Lung microvascular endothelial cell (primary cell): ENCODE results near the gene CCR6. TPM values are rescaled to one million over a fixed set of nuclear protein-coding genes. Genes with fewer than 3 reads are reported as not detected.
"Not testable (repeated sequence)": the region's sequence is repeated elsewhere in the genome, so short reads cannot be mapped to it uniquely, and the experiment has no call there.

Experiments
- DNase-seq, 2 donors: peaks; one replicate each; pipeline versions ENCODE4 v3.0.0 to v3.0.0-alpha.2; 2010; ENCODE audit warnings: low read depth in 2 of 2
- total RNA-seq: library from RNA; depleted of rRNA; stranded (reverse); fragments of >200 nt; gene quantifications from 2 replicates; pipeline ENCODE4 v1.2.1, GENCODE V29; 2014

Gene CCR6
- not detected in 2 replicates for total RNA-seq

DNA sequence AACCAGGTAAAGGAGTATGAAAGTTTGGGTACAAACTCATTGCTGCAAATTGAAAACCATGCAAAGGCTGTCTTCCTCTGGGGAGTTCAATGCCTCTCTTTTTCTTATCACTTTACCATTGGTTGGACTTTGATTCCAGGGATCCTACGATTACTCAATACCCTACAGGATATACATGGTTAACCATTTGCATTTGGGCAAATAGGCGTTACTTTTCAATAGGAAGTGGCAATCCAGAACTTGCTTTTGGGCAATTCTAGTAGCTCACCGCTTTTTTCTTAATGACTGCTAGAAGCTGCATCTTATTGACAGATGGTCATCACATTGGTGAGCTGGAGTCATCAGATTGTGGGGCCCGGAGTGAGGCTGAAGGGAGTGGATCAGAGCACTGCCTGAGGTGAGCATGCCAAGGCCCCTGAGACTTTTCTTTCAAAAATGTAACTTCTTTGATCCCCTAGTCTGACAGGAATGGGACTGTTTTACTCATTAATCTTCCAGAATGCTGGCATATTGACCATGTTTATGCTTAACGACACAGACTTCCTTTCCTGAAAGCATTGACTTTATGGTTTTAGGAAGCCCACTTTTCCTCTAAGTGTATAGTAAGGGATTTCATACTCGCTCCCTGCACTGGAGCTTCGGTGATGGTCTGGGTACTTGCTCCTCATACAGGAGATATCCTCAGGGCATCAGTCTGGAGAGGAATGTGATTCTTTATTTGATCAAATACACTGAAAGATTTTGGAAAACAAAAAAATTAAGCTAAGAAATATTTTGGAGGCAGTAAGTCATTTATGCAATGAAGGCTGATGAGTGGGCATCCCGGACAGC lies at the start of gene CCR6:
Gene CCR6, plus strand, starts transcription at position 270 of the 831 bp plus-strand sequence. CDS start 13,039 bp downstream, outside the sequence.
- DNase-seq, result no peak

DNA sequence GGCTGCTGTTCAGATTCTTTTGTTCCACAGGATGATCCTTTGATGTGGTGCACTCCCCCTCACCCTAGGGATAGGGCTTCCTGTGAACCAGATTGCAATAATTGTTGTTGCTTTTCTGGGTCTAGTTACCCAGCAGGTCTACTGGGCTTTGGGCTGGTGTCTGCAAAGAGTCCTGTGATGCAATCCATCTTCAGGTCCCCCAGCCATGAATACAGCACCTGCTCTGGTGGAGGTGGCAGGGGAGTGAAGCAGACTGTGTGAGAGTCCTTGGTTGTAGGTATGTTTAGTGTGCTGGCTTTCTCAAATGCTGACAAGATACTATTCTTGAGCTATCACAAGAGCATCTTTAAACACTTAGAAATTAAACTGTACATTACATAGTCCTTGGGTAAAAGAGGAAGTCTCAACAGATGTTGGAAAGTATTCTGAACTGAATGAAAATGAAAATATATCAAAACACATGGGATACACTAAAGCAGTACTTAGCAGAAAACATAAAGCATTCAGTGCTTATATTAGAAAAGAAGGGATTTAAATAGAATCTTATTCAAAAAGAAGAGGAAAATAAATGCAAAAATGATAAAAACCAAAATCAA lies 49.1 kb upstream of the CCR6 start:
- no peak for DNase-seq

DNA sequence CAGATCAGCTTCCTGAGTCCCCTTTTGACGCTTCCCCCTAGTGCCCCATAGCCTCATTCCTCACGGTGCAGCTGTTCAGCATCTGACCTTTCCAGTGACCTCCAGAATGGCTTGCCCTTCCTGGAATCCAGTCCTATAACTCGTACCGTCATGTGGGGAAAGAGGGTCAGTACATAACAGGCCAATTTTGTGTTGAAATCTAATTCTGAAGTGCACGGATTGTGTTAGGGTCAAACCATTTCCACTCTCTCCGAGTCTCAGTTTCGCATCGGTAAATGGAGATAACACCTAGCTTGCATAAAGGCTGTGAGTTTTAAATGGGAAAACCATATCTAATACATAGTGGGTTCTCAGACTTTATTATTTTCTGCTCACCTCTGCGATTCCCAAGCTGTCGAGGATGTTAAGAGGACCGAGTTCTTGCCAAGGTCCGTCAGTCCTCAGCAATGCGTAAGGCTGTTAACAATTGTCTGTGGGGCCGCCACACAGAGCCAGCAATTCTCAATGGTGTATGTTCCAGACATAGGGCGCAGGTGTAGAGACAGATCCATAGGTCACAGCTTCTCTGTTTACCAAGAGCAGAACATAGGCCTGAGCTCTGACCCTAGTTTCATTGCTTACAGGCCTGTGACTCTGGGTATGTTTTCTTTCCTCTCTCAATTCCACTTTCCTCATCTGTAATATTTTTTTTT lies 45.5 kb upstream of the CCR6 start:
- no peak for DNase-seq

DNA sequence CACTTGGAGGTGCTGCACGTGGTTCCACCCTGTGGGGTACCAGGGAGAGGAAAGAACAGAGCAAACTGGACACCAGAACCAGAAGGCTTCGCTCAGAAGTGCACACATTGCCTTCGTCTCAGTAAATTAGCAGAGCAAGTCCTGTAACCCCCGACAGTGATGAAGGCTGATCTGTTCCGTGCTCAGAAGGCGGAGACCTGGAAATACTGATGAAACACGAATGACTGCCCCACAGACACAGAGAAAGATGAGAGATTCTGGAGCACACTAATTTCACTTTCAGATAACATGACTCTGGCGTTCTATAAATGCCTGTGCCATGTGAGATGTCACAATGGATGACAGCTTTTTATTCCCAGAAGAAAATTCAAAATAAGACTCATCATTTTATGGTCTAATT lies 44.2 kb upstream of the CCR6 start:
- no peak for DNase-seq

DNA sequence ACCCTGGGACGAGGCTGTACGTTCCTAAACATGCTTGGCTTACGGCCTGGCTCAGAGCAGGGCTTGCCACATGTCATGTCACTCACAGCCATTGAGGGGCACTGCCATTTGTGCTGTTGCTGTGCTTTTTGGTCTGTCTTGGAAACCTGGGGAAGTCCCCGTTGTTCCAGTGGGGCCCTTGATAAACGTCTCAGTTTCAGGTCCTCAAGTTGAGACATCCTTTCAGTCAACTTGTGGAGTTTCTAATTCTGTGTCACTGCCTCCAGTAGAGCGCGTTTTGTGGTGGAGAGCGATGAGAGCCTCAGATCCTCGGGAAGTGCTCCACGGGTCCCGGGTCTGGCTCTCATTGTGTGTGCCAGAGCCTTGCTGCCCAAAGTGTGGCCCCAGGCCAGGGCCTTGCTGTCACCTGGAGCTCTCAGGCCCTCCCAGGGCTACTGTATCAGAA lies 43.0 kb upstream of the CCR6 start:
- no peak for DNase-seq

DNA sequence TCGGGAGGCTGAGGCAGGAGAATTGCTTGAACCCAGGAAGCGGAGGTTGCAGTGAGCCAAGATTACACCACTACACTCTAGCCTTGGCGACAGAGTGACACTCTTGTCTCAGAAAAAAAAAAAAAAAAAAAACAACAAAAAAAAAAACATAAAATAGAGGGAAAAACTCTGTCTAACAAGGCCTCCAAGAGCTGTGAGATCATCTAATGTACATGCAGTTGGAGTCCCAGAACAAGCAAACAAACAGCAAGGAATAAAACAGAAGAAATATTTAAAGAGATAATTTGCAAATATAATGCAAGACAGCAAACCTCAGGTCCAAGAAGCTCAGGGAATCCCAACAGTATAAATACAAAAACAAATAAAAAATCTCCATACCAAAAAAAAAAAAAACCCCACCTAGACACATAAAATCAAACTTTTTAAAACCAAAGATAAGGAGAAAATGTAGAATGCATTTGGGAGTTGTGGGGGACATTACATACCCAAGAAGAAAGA lies 35.0 kb upstream of the CCR6 start:
- DNase-seq, result no peak

DNA sequence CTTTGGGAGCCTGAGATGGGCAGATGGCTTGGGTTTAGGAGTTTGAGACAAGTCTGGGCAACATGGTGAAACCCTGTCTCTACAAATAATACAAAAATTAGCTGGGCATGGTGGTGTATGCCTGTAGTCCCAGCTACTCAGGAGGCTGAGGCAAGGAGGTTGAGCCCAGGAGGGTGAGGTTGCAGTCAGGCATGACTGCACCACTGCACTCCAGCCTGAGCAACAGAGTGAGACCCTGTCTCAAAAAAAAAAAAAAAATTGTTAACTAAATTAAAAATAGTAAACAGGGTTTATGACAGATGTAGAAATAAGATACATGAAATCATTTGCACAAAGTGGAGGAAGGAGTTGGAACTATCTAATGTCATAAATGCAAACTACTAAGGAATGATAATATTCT lies 34.2 kb upstream of the CCR6 start:
- not testable (repeated sequence) for DNase-seq

DNA sequence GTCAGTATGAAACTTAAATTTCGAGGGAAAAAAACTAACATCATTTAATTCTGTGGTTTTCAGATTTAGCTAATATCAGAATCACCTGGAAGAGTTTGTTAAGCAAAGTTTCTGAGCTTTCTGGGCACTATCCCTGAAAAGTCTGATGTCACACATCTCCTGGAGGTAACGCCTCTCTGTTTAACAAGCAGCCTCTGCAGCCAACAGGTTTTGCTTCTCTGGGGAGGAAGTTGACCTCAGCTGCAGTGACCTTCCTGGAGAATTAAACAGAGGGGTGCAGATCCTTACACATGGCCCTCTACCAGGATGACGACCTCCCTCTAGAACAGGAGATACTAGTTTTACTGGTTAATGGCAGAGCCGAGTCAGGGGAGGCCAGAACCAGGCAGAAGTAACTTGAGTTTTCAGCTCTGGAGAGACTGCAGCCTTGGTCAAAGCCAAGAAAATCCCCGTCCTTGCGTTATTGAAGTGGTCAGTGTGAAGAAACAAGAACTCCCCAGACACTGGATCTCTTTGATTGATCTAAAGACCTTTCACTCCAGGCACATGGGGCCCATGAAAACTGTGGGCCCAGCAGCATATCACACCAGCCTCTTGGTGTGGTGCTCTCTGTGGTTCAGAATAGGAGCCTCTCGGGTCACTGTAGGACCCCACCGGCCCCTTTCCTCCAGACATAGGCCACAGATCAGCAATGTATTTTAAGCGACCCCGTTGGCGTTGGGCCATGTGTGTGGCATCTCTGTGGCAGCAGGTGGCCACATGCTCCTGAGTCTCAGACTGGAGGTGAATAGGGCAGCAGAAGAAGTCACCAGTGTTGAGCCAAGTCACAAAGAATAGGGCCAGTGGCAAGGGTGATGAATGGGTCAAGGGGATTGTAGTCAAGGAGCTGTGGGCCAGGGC lies 33.4 kb upstream of the CCR6 start:
- DNase-seq, result no peak

DNA sequence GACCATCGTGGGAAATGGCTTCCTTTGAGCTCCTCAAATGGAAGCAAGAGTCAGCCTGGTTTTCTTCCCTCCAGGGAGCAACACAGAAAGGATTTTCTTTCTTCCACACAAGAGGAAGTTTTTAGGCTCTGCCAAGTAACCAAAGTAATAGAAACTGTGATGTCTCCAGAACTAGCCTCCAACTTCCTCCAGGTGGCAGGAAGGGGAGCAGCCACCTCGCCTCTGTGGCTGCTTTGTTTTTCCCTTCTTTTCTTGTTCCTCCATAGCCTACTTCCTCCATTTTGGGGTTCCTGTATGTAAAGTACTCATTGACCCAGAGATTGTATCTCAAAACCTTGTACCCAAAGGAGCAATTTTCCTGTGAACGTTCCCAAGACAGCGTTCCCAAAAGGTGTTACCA lies 32.7 kb upstream of the CCR6 start:
- DNase-seq, result no peak

DNA sequence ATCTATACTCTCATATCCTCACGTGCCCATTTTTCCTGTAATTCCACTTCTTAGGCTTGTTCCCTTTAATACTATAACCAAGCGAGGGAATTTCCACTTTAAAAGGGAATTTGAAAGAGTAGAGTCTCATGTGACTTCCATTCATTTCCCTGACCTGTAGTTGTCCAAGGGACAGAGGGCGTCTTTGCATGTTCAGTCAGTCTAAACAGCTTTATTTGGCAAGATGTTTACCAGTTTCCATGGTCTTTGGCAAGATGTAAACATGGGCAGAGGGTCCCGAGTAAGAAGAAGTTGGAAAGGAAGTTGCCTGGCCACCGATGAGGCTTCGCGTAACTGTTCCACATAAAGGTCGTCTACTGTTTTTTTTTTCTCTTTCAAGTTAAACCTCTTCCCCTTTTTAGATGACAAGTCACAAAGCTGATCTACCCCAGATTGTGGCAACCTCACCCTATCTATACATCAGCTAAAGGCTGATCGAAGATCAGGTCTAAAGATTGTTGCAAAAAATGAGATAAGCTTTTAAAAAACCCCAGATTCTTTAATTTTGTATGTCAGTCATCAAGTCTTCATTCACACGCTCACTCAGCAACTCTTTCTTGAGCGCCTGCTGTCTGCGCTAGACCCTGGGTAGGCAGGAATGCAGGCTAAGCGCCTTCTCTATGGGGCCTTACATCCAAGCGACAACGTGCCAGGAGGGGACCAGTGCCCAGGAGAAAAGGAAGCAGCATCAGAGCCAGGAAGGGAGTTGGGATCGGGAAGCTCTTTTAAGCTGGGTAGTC lies 31.7 kb upstream of the CCR6 start:
- no peak for DNase-seq

DNA sequence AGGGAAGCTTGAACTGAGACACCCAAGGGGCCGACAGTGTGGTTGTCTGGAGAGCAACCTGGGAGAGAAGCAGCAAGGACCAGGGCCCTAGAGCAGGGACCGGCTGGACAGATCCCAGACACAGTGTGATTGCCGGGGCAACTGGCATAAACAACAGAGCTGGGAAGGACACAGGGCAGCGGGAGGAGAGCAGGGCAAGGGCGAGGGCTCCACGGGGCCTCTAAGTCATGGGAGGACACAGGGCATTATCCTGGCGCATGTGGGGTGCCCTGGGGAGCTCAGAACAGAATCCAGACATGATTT lies 31.1 kb upstream of the CCR6 start:
- DNase-seq, result no peak

DNA sequence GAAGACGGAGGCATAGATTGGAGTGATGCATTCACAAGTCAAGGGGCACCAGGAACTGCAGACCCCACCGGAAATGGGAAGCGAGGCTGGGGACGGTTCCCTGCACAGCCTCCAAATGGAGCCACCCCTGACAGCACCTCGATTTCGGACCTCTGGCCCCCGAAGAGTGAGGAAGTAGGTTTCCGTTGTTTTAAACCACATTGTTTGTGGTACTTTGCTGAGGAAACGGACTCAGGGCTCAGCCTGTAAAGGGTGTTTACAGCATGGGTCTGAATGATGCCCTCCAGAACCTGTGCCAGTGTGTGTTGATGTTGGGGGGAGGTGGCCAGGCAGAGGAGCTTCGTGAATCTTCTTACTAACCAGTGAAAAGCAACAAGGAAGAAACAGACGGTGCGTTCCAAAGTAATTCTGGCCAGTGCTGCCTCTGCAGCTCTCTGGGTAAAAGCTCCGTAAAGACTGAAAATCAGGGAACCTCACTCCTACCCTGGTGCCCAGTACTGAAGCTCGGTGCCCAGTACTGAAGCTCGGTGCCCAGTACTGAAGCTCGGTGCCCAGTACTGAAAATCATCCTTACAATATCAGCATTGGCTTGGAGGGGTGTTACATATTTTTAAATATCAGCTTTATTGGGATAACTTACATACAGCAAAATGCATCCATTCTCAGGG lies 30.1 kb upstream of the CCR6 start:
- DNase-seq, result no peak

DNA sequence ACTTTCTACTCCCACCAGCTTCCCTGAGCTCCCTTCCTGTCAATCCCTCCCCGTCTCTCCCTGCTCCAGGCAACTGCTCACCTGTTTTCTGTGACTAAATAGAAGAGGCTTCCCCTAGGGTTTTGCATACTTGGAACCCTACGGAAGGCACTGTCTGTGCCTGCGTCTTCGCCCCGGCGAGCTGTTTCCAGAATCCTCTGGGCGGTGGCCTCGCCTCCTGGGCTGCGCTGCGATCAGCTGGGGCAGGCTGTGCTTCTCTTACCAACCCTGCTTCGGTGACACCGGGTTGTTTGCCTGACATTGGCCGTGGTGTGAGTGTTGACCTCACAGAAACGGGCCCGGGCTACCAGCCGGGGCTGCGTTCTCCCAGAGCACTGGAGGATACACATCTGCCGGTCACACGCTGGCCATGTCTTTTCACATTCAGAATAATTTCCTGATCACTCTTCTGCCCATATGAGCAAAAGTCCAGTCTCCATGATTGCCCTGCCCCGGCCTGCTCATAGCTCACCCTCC lies 29.4 kb upstream of the CCR6 start:
- DNase-seq, result no peak

DNA sequence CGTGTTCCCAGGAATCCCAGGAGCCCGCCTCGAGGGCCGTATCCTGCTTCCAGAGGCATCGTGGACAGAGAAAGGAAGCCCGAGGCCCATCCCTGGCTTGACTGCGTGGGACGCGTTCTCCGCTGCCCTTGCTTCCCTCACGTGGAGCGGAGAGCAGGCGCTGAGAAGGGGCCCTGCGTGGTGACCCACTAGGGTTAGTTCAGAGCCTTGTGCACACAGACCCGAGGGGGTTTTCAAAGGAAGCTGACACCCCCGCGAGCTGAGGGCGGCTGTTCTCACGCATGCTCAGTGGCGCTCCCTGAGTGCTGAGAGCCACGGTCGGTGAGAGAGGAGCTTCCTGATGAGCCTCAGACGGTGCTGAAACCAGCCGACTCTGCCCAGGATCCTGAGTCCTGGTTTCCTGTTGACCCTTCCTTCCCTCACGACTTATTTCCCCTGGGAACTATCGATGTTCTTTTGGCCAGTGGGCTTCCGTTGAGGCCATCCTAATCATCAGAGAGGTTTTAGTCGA lies 28.9 kb upstream of the CCR6 start:
- DNase-seq, result peak in 1 of 2 donors; percentile 28

DNA sequence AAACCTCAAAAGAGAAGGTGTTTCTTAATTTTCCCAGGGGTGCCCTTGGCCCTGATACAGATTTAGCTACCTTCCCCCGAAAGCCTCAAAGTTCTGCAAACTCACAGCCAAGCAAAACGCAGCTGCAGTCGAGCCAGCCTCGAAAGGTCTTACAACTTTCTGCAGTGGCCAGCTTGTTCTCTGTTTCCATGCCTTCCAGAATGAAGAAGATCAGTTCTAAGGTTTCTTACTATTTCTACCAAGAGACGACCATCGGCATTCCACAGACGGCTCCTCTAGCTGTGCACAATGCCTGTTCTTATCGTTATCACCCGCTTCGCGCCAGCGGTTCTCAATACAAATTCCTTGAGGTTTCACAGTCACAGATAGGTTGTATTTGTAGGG lies 28.5 kb upstream of the CCR6 start:
- DNase-seq, result no peak

DNA sequence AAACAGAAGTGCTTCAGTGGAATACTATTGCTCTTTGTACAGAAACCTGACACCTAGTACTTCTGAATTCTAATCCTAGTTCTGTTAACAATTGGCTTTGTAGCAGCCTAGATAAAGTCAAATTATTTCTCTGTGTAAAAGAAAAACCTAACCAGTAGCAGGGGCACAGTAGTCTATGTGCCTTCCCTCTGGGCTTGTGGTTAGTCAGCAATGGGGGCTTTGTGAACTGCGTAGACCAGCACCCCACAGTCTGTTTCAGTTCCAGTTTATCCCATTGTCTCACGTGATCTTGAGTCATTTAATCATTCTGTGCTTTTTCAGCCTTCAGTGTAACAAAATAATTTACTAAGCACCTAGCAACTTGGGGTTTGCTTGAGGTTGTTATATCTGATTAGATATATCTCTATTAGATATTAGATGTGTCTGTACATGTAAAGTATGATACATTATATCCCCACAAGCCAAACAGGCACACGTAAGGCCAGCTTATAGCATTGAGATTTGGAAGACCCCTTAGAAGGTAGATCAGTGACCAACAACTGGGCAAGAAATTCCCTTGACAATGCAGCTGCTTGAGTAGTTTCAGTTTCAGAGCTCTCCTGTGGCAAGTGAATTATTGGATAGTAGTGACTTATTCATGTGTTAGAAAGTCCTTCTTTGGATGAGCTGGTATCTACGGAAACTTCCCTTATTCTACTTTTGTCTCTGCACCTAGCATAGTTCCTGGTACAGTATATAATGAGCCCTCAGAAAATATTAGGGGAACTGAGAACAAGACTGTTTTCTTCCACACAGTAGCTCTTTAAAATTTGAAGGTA lies 27.9 kb upstream of the CCR6 start:
- no peak for DNase-seq

DNA sequence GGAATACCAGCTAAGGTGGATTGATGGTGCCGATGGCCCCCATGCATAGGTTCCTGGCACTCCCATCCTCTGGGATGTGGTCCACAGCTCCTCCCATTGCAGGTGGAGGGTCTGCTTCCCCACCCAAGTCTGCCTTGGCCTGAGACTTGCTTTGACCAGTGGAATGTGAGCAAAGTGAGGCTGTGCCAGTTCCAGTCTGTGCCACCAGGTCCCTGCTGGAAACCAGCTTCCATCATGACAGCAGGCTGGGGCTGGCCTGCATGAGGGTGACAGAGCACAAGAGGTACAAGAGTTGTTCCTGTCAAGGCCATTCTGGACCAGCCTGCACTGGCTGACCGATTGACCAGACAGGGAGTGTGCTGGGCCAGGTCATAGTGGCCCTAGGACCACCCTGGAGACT lies 27.0 kb upstream of the CCR6 start:
- DNase-seq, result no peak

DNA sequence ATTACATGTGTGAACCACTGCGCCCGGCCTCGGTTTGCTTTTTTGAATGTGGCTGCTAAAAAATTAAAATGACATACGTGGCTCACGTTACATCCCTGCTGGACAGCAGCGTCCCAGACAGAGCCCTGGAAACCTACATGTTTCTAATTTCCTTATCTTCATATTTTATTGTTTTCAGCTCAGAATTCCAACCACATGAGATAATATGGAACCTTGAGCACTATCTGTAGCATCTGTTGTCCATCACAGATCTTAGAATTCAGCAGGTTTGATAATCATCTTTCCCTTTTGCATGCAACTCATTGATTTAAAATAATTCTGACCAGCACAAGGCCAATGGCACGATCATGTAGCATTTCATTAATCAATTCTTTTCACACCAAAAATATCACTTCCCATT lies 25.9 kb upstream of the CCR6 start:
- no peak for DNase-seq

DNA sequence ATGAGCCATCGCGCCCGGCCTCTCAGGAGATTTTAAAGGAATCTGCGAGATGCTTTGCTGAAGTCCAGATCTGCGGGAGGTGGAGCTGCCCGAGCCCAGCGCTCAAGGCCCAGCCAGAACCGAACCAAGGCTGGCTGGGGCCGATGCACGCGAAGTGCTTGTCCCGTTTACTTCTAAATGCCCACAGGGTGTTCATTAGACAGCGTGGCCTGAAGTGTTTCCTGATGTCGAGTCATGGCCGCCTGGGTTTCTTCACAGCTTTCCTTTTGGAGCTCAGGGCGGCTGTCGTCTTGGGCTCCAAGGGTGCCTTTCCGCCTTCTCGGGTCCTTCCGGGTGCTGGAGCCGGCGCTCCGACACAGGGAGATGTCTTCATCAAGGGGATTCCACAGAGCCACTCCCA lies 25.1 kb upstream of the CCR6 start:
- DNase-seq, result no peak
